GM21529 (cell line): ENCODE measurements around the gene S100A13.

Experiments
- ATAC-seq: cut with Tn5 transposase; IDR thresholded peaks from one replicate; pipeline ENCODE4 v1.9.1; 2021; ENCODE audit not compliant: unreplicated experiment

Gene S100A13

GRCh38 chr1:153628638-153629342 is 1.5 kb upstream of the S100A13 start:
- no peak for ATAC-seq

- no peak for ATAC-seq
Measured at GRCh38 chr1:153627715-153628626, 666 bp upstream of the S100A13 start, which contains the start of gene S100A1. S100A1 (plus strand) TSS chr1:153628434; CDS start chr1:153630522, 2,088 bp downstream.

DNA sequence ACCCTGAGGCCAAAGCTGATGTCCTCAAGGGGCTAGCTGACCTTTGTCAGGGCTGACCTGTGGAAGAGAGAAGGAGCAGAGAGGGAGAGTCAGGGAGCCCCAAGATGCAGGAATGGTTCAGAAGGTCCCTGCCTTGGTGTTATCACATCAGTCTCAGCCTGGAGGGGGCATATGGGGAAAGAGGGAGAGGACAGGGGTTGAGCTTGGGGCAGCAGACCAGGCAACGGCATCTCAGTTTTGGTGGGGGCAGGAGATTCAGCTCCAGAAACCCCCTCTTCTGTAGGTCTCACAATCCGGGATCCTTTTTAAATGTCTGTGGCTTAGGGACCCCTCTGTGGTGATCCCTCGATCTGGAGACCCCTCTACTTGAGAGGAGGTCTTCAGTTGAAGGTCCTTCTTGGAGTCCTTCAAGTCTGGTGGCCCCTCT is 815 bp downstream of the S100A13 start:
- ATAC-seq: no peak

DNA sequence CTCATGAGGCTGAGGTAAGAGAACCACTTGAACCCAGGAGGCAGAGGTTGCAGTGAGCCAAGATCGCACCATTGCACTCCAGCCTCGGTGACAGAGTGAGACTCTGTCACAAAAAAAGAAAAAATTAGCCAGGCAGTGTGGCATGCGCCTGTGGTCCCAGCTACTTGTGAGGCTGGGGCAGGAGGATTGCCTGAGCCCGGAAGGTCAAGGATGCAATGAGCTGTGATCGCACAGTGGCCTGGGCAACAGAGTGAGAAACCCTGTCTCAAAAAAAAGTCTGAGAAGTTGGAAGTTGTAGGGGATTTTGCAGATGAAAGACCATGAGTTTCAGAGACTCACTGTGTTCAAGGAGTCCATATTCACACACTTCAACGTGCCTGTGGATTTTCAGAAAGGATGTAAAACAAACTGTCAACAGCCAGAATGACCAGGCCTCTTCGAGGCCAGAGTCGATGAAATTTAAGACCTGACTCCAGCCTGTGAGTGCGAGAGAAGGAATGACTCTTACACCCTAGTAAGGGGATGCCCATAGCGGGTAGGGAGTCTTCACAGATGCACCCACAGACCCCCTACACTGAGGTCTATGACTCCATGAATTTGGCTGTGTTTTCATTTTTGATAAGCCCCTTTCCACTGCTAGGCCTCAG is 2.2 kb downstream of the S100A13 start:
- ATAC-seq: no peak

- ATAC-seq: no peak
Measured at GRCh38 chr1:153623101-153623500, 4.2 kb downstream of the S100A13 start.

DNA sequence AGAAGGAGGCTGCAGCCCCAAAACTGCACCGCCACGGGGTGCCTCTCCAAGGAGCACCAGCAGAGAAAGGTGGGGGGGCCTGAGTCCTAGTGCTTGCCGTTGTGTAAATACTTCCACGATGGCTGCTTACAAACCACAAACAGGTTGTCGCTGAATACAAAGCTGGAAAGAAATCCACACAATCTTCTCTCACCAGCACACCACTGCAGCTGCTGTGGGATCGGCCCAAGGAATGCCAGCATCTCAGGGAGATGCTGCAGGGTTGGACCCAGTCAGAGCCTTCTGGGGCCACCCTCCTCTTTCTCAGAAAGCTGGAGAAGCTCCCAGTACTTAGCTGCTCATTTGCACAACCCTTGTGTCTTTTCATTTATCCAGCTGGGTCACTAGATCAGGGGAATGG is 8.1 kb downstream of the S100A13 start:
- no peak for ATAC-seq

- no peak for ATAC-seq
Measured at GRCh38 chr1:153617663-153618062, 9.6 kb downstream of the S100A13 start.

- ATAC-seq: no peak
Measured at GRCh38 chr1:153616917-153617311, 10.4 kb downstream of the S100A13 start.

DNA sequence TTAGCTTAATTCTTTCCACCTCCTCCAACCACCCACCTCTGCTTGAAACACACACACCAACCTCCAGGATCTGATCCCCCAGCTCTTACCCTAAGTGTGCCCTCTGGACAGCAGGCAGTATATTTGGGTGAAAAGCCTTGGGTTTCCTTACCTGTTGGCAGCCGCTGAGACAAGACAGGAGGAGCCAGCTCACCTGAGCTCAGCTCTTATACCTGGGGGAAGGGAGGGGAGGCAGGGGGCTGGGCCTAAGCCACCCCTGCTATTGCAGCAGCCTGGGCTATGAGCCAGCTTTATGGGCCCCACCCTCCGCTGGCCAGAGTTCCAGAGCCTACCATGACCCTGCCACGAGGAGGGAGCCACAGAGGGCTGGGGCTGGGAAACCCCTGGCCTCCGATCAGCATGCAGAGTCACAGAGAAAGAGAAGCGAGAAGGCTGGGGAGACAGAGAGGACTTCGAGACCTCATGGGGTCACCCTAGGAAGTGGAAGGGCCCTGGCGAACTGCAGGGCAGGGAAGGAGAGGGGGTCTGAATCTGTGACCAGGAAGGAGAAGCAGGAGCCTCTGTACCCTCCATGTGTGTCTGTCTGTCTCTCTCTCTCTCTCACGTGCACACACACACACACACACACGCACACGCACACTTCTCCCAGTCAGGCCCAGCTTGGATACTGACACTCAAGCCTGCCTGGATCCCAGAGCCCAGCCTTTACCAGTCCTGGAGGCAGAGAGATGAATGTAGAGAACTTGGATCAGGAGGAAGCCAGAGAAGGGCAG is 11.0 kb downstream of the S100A13 start, which contains the start of gene S100A14:
Gene S100A14 (minus strand): TSS at position 182 of the 773 bp plus-strand sequence. CDS start 467 bp downstream, outside the sequence.
- ATAC-seq: no peak

DNA sequence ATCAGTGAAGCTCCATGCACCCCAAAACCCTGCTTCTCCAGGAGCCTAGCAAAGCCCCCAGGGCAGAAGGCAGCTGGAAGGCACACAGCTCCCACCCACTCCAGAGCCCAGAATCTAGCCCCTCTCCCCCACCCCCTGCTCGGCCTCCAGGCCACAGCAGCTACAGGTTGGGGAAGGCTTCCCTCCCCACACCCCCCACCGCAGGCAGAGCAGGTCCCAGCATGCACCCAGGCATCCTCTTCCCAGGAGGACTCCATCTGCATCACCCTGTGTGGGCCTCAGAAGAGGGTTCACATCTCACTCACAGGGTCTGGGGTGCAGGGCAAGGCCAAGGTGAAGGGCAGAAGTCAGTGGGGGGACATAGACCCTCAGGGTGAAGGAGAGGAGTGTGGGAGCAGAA is 11.9 kb downstream of the S100A13 start:
- ATAC-seq: no peak

DNA sequence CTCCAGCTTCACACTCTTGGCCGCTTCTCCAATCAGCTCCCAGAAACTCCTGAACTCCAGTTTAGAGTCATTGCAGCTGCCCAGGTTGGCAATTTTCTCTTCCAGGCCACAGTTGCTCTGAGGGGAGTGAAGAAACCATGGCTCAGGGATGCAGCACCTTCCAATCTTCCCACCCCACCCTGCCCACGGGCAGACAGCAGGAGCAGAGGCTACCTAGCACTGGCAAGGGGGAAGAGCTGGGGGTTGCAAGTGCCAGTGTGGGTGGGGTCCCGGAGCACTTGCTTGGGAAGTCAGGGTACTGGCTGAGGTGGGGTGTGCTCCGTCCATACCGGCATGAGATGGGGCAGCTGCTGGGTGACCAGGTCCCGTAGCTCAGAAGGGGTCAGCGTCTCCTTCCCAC is 12.4 kb downstream of the S100A13 start:
- ATAC-seq: no peak

GRCh38 chr1:153614189-153614900 is 13.0 kb downstream of the S100A13 start:
- ATAC-seq: no peak

DNA sequence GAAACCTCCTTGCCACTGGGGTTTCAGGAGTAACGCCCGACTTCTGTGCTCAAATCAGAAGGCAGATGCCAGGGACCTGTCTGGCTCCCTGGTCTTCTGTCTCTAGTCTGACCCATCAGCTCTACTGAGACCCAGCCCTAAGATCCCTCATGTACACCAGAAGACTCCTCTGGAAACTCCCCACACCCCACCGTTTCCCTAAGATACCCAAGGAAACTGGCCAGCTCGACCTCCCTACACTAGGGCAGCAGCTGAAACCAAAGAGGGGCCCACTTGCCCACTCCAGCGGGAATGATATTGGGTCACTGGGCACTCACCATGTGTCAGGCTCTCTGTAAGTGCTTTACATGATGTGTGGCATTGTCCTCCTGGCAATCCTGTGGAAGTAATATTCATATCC is 13.9 kb downstream of the S100A13 start:
- ATAC-seq: no peak

DNA sequence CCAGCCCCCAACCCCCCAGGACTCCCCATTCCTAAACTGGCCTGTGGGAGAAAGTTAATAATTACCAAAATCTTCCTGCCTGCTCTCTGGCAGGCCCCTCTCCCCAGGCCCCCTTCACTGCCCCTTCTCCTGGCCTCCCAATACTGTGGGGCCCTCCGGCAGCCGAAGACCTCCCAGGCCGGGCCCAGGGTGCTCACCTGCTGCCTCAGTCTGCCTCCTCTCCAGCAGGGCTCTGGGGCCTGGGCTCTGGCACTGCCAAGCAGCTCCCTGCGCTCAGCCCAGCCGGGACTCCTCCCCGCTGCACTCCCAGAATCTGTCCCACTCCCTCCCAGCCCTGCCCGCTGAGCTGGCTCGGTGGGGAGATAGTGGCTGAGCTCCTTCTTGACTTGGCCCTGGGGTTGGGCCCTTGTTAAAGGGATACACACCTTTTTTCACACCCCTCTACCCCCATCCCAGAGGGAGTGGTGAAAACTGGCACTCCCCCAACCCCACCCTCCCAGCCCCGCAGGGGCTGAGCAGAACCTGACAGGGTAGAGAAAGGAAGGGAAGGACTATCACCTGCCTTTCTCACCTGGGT is 14.5 kb downstream of the S100A13 start, which contains the start of gene S100A16:
Gene S100A16 (minus strand): TSS at position 383 of the 577 bp plus-strand sequence. CDS start 4,986 bp downstream, outside the sequence.
- ATAC-seq: no peak

DNA sequence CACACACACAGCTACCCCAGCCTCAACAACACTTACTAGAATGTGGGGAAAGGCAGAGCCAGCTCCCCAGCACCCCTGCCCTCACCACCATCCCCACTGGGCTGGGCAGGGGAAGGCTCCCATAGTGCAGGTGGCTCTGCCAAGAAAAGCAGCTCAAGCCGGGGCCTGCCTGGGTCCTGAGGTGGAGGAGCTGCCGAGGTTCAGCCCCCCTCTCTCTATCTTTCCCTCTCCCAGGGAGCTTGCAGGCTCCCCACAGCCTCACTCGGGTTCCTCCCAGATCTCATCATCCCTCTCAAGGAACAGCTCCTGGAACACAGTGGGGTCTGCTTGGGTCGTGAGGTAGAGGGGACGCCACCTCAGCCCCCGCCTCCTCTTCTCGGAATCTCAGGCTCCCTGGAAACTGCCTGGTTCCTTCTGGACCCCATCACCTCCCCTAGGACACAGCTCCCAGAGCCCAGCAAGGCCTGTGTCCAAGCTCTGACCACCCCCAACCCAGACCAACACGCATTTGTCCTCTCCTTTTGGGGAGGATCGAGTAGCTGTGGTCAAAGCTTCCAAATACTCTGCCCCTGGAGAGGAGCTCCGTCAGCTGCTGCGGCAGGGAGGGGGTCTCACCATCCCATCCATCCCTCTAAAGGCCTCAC is 15.1 kb downstream of the S100A13 start:
- no peak for ATAC-seq

GRCh38 chr1:153611356-153611755 is 15.9 kb downstream of the S100A13 start:
- ATAC-seq: no peak

- ATAC-seq: no peak
Measured at GRCh38 chr1:153610811-153611301, 16.4 kb downstream of the S100A13 start.

DNA sequence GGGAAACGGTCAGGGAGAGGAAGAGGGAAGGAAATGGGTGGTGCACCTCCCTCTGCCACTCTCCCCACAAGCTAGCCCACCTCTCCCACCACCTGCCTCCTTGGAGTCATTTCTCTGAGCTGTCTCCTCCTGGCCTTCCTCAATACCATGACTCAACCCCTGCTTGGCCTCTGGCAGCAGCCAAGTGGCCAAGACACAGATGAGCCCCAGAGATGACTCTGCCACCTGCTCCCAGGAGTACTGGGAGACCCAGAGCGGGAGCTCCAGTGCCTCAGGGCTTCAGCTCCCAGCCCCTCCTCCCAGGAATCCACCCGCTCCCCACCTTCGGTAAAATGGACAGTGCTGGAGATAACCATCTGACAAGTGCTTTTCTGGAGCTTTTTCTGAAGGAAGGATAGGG is 17.0 kb downstream of the S100A13 start:
- ATAC-seq: no peak

DNA sequence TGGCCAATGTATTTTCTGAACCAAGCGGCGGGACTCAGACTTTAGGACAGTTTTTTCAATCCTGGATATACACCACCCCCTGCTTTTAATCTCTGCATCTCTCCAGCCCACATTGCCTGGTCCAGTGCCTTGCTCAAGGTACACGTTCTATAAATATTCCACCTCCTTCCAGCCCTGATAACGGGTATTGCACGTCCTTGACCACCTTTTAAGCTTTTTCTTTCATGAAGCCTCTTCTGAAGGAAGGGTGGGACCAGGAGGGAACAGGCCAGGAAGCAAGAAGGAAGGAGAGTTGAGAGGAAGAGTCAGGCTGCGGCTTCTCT is 17.8 kb downstream of the S100A13 start:
- no peak for ATAC-seq
